ENCODE data around the gene PANX1. TPM values are rescaled to one million over a fixed set of nuclear protein-coding genes. Genes with fewer than 3 reads are reported as not detected.
"Not testable (repeated sequence)": the region's sequence is repeated elsewhere in the genome, so short reads cannot be mapped to it uniquely, and the experiment has no call there.

PANX1 gene
- total RNA-seq, 2 donors from 2014 or later = 8.8 to 16.2 TPM

DNA sequence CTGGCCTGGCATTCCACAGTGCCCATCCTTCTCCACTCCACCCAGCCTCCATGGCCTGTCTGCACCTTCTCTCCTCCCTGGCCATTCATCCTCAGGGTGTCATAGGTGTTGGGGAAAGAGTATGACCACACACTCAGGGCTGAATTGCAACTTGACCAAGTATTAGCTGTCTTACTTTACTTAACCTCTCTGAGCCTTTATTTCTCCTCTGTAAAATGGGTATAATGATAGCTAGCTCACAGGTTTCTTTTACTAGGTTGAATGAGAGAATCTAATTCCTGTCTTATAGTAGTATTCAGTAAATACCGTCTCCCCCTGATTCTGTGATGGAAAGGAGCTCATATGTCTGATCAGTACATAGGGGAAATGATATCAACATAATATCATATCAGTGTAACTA lies 16.0 kb downstream of the PANX1 start:
- intact Hi-C loops (cut with DNase I) = no loop called here
- ATAC-seq (no peak), DNase-seq (no peak)

DNA sequence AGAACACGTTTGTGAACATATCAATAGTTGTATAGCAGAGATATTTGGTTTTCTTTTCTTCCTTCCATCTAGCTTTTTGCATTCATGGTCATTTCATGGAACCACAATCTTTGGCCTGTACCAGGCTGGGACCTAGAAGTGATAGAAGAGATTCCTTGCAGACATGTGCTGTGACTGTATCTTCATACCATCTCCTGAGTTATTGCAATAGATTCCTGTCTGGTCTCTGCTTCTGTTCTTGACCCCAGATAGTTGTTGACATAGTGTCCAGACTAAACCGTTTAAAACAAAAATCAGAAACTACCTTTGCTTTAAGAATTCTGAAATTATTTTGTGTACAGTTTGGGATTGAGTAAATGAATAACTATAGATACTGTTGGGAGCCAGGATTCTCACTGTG lies 16.8 kb downstream of the PANX1 start:
- no peak for DNase-seq
- intact Hi-C loops (cut with DNase I) = no loop called here
- no peak for ATAC-seq

DNA sequence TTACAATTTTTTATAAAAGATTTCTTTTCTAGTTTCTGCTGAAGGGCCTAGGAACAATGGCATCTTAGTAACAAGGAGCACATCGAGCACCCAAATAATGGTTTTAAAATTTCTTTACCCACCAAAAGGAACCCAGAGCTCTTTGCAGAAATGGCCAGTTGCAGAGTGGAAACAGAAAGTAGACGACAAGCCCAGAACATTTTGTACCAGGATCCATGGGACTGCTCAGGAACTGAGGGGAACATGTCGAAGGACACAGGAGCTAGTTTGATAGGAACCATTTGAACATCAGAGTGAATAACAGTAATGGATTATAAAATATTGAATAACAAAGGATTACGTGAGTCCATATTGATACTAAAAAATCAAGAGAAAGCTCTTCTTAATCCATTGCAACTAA lies 17.3 kb downstream of the PANX1 start:
- intact Hi-C loops (cut with DNase I) = no loop called here
- DNase-seq = no peak
- no peak for ATAC-seq

DNA sequence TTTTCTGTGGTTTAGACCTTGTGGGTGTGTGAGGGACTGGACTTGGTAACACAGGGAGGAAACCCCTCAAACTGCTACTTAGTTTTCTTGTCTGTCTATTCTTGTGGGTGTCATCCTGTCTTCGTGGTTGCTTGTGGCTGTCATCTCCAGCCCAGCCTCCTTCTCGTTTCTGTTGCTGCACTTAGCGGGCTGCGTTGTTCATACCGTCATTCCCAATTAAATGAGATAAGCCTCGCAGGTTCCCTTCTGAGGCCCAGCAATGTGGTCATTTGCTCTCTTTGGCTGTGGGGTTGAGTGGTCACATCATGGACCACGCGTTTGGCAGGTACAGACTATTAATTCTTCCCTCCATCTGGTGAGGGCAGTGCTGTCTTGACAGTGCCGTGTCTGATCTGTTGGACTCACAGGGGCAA lies 18.8 kb downstream of the PANX1 start:
- DNase-seq (no peak), ATAC-seq (no peak)
- intact Hi-C loops (cut with DNase I) = no loop called here

DNA sequence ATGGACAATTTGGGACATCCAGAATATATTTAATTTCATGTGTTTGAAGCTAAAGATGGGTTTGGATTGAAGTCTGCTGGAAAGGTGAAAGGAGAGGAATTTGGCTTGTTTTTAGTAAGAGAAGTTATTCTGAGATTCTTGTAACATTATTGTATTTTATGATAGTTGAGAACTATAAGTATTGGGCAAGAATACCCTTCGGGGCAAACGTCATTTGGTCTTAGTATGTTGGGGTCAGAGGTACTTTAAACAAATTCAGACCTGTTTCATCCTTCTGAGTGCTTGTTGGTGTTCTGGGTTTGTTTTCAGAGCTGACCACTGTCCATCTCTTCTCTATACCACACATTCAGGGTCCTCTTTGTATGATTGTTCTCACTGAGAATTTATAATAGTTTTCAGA lies 19.5 kb downstream of the PANX1 start:
- ATAC-seq (no peak), DNase-seq (no peak)
- intact Hi-C loops (cut with DNase I) = no loop called here

DNA sequence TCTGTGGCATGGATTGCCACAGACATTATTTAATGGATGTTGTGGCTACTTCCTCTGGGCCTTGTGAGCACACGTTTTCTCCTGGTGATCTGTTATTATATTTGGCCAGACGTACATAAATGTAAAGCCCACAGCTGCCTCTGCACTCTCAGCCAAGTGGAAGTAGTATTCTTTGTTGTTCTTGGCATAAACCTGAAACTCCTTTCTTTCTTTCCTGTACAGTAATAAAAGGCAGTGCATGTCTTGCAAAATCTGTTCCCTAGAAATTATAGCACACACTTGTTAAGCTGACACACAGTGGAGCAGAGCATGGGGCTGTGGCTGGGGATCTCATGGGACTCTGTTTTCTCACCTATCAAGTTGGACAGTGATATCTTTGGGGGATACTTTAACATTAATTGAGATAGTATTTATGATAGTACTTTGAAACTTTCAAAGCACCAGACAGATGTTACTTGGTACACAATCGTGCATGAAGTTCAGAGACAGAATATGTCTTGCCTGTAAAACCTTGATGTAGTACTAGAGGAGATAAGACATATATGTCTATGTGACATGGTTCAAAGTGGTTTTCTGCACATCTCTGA lies 20.9 kb downstream of the PANX1 start:
- intact Hi-C loops (cut with DNase I) = no loop called here
- no peak for DNase-seq
- ATAC-seq = peak in 1 of 2 donors; percentile 5

DNA sequence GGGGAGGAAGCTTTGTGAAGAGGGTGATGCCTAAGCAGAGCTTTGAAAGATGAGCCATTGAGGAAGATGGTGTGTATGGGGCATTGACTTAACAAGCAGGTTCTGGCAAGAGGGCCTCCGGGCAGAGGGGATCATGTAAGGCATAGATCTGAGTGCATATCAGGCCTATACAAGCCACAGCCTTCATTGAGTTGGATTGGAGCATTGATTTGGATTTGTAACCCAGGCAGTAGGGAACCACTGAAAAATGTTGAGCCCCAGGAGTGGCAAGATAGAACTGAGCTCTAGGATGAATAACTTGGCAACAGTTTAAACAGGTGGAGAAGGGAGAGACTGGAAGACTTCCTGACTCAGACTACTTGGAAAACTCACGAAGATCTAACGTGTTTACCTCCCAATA lies 21.4 kb downstream of the PANX1 start:
- intact Hi-C loops (cut with DNase I) = no loop called here
- no peak for DNase-seq
- peak in 1 of 2 donors; percentile 14 for ATAC-seq

DNA sequence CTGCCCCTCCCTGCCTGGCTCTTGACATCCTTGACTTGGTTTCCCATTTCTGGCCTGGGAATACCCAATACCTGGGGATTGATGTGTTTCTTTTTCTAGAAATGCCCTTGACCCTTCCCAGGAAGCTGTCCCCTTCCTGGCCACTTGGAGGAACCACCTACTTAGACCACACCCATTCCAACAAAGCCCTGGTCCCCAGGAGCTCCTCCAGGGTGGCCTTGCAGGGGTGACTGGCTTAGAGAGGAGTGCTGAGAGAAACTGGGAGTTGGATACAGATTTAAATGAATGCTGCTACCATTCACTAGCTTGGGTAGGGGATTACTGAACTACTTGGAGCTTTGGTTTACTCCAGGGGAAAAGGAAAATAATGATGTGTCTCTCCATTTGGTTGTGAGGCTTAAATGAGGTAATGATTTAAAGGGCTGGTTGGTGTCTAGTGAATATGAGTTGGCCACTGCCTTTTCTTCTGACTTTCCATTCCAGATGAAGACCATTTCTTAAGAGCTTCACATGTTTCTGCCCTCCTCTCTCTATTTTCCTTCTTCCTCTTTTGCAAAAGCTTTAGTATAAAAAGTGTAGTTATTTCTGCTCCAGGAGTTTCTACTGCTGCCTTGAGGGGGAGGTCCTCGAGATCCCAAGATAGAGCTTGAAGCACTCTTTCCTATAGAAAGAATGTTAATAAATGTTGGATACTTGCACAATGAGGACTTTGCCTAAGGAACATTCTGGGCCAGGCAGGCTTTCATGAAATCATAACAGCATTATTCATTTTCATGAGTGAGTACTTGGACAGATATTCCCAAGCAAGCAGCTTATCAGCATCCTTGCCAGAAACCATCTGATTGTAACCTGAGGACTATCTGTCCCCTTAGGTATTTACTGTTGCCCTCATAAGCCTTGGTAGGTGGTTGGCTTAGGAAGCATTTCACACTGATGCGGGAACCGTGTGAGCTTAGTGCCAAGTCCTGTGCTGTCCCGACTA lies 22.4 kb downstream of the PANX1 start:
- DNase-seq (no peak), ATAC-seq (no peak)
- intact Hi-C loops (cut with DNase I) = no loop called here

DNA sequence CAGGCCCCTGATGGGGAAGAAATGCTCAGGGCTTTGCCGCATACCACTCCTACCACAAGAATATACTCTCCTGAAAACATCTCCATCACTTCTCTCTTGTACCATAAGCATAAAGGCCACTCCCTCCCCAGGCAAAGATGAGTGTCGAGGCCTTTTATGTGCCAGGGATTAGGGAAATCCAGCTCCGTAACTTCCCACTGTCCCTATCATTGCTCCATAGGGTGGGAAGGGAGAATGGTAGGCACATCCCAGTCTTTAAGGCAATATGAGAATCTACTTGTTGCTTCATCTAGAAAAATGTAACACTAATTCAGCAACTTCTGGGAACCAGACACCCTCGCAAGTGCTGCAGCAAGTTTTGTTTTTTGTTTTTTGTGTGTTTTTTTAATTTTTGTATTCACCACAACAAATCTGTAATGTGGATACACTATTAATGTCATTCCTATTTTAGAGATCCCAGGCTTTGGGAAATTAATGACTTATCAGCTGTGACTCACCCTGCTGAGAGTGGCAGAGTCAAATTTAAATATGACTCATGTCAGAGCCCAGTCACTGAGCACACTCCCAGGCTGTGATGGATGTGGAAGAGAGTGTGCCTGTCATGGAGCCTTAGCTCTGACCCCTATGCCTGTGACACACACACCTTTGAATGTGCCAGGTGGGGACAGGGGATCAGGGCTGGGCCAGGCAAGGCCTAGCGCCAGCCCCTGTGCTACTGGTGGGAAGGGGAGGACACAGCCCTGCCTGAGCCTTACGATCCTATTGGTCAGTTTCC lies 23.4 kb downstream of the PANX1 start:
- peak; percentile 94 to 98 for ATAC-seq
- intact Hi-C loops (cut with DNase I) = loop anchor here in 1 of 2 donors (2.0 kb wide), 1 partner anchor 23 kb away; the partner anchor contains the start of gene PANX1
- peak; percentile 46 for DNase-seq

DNA sequence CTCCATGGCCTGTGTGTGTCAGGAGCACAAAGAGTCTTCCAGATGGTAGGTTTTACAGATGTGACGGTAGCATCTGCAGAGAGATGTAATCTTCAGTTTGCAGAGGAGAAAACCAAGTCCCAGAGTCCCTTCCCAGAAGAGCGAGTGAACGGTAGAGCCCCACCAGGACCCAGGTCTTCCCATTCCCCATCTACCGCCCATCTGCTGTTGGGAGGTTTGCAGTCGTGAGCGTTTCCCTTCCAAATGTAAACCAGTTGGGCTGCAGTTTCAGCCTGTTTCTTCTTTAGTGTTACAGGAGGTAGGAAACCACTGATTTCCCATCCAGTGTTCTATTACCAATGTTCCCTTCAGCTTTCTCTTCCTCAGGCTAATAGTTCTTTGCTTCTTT lies 24.0 kb downstream of the PANX1 start:
- DNase-seq (no peak), ATAC-seq (no peak)
- intact Hi-C loops (cut with DNase I) = loop anchor here in 1 of 2 donors (2.0 kb wide), 1 partner anchor 24 kb away; the partner anchor contains the start of gene PANX1

DNA sequence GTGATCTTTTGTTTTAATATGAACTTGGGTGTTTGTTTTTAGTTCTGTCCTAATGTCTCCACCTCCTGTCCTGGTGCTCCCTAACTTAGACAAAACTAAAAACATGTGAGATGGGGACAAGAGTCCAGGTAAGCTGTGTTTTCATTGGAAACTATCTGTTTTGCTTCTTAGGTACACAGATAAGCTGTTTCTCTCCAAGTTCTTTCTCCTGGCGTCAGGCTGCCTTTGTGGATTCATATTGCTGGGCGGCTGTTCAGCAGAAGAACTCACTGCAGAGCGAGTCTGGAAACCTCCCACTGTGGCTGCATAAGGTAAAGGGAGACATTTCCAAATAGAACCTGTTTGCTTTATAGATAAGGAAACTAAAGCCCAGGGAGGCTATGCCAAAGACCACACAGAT lies 24.7 kb downstream of the PANX1 start:
- ATAC-seq (no peak), DNase-seq (no peak)
- intact Hi-C loops (cut with DNase I) = loop anchor here in 1 of 2 donors (2.0 kb wide), 1 partner anchor 25 kb away; the partner anchor contains the start of gene PANX1

DNA sequence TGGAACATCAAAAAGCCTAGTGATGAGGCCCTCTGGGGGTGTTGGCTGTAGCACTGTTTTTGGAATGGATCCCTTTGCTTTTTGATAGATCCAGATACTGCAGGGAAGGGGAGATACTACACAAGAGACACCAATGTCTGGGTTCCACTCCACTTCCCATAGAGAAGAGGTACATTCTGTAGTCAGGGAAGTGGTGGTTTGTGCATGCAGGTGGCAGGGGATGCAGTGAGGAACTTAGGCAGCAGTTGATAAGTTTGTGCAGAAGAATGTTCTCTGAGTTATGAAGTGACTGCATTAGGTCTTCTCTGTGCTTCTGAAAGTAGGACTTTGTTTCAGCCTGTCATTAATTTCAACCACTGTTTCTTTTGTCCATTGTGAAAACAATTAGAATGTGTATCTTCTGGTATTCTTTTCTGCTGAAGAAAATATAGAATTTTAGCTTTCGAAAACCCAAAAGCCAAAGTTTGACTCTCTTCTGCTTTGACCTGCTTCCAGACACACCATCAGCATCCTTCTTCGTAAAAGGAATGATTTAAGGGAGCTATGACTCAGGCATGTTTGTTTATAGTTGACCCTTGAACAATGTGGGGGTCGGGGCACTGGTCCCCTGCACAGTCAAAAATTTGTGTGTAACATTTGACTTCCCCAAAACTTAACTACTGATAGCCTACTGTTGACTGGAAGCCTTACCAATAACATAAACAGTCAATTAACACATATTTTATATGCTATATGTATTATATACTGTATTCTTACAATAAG lies 25.6 kb downstream of the PANX1 start:
- intact Hi-C loops (cut with DNase I) = no loop called here
- ATAC-seq = no peak
- no peak for DNase-seq

DNA sequence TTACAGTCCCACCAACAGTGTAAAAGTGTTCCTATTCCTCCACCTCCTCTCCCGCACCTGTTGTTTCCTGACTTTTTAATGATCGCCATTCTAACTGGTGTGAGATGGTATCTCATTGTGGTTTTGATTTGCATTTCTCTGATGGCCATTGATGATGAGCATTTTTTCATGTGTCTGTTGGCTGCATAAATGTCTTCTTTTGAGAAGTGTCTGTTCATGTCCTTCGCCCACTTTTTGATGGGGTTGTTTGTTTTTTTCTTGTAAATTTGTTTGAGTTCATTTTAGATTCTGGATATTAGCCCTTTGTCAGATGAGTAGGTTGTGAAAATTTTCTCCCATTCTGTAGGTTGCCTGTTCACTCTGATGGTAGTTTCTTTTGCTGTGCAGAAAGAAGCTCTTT lies 28.7 kb downstream of the PANX1 start:
- DNase-seq; intact Hi-C loops (cut with DNase I); ATAC-seq: not testable (repeated sequence)

DNA sequence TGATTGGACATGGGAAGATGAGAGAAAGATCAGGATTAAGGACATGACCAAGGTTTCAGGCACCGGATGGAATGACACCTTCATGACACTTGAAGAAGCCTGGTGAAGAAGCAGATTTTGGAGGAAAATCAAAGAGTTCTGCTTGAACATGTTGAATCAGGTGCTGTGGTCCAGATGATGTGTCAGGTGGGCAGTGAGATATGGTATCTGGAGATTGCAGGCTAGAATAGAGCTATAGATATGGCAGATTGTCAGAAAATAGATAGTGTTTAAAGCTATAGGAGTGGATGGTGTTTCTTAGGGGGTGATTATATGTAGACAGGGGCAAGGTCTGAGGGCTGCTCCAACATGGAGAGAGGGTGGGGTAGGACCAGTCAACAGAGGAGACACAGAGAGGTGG lies 40.2 kb downstream of the PANX1 start:
- ATAC-seq (no peak), DNase-seq (no peak)
- intact Hi-C loops (cut with DNase I) = no loop called here

DNA sequence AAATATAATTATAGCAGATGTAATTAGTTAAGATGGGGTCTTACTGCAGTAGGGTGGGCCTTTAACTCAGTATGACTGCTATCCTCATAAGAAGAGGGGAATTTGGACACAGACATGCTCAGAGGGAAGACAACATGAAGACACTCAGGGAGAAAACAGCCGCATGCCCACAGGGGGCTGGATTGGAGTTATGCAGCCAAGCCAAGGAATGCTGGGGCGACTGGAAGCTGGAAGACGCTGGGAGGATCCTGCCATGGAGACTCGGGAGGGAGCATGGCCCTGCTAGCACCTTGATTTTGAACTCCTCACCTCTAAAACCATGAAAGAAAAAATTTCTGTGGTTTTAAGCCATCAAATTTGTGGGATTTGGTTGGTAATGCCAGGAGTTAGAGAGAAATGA lies 40.9 kb downstream of the PANX1 start:
- ATAC-seq (no peak), DNase-seq (no peak)
- intact Hi-C loops (cut with DNase I) = no loop called here

DNA sequence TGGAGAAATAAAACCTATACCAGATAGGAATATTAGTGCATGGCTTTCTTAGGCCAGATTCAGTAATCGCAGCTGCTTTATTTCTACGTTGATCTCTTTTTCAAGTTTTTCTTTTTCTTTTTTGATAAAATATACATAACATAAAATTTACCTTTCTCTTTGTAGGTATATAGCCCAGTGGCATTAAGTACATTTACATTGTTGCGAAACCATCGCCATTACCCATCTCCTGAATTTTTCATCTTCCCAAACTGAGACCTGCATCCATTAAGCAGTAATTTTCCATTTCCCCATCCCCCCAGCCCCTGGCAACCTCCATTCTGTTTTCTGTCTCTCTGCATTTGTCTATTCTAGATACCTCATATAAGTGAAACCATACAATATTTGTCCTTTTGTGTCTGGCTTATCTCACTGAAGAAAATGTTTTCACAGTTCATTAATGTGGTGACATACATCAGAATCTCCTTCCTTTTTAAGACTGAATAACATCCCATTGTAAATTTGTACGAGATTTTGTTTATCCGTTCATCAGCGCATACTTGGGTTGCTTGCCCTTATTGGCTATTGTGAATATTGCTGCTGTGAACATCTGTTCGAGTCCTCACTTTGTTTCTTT lies 41.4 kb downstream of the PANX1 start:
- intact Hi-C loops (cut with DNase I) = no loop called here
- ATAC-seq = no peak
- no peak for DNase-seq

DNA sequence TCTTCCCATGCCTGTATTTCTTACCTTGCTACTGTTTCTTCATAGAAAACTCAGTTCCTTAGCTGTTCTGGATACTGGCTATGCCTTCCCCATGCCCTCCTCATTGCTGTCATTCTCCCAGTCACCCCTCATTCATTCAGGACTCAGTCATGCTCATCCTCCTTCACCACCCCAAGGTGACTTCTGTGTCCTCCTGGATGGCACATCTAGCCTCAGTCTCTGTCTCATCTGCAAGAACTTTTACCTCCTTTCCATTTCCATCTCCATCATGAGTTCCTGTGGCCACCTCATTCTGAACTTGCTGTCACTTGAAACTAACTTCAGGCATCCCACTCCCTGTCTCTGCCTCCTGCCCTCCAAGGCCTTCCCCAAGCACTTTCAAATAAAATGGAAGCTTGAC lies 42.3 kb downstream of the PANX1 start:
- ATAC-seq (no peak), DNase-seq (no peak)
- intact Hi-C loops (cut with DNase I) = no loop called here

DNA sequence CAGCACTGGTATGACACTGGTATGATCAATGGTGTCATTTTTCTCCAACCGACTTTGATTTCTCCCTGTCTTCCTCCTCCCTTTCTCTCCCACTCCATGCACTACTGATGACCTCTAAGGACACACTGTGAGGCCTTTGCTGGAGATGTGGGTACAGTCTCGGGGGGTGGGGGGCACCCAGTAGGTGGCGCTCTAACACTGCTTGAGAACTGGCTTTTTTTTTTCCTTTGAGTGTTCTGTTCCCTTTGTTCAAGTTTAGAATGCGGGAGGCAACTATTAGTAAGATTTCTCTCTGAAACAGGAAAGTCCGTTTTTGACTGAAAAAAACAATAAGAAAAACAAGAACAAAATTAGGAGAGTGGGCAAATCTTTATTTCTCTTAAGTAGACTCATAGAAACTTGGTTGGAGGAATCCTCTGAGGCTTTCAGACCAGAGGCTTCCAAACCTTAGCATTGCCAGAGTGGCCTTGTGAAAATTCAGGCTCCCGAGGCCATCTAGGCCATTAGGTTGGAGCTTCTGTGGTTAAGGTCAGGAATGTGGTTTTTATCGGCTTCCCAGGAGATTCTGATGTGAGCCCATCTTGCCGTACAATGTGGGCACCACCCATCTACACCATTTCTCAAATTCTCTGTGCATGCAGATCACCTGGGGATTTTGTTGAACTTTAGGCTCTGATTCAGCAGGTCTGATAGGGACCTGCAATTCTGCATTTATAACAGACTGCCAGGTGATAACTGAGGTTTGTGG lies 43.2 kb downstream of the PANX1 start:
- DNase-seq = no peak
- intact Hi-C loops (cut with DNase I) = no loop called here
- peak in 1 of 2 donors; percentile 39 for ATAC-seq

Measured in left cardiac atrium (tissue), 4 donors.